ENCODE measurements around the gene GRK5. TPM values are rescaled to one million over a fixed set of nuclear protein-coding genes. Genes with fewer than 3 reads are reported as not detected.

The GRK5 gene
- total and polyA plus RNA-seq, 5 donors = 31.3 to 89.9 (median 57.6) TPM

DNA sequence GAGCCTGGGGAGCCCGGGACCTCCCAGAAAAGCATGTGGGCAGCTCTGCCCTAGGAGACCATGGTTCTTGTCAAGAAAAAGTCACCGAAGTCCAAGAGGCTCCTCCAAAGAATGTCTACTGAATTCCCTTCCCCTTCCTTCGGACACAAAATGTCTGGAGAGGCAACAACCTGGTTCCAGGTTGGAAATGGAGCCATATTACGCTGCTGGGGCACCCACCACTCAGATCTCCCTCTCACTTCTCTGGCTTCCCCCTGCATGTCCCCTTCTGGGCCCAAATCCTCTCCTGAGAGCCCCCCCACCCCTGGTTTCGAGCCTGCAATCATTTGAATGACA lies 282.6 kb downstream of the GRK5 start:
- Histone ChIP-seq H3K4me3 (ENCODE audit: low read length) (no peak overlapping the region), H3K27ac (ENCODE audit: low read length) (no peak overlapping the region), H3K4me1 (ENCODE audit: control insufficient read depth, insufficient read depth, low read length) (peaks cover 3% of the 10 kb centered on the region), H3K9me3 (ENCODE audit: control insufficient read depth, low read length) (no peaks in the 10 kb centered on the region), H3K27me3 (ENCODE audit: control insufficient read depth, insufficient read depth) (no peaks in the 10 kb centered on the region)
- DNase-seq = no peak
- intact Hi-C loops (cut with DNase I) = no loop called here
- WGBS = 60% methylated on average over 5 of the region's 5 CpGs
- no peak for ATAC-seq

DNA sequence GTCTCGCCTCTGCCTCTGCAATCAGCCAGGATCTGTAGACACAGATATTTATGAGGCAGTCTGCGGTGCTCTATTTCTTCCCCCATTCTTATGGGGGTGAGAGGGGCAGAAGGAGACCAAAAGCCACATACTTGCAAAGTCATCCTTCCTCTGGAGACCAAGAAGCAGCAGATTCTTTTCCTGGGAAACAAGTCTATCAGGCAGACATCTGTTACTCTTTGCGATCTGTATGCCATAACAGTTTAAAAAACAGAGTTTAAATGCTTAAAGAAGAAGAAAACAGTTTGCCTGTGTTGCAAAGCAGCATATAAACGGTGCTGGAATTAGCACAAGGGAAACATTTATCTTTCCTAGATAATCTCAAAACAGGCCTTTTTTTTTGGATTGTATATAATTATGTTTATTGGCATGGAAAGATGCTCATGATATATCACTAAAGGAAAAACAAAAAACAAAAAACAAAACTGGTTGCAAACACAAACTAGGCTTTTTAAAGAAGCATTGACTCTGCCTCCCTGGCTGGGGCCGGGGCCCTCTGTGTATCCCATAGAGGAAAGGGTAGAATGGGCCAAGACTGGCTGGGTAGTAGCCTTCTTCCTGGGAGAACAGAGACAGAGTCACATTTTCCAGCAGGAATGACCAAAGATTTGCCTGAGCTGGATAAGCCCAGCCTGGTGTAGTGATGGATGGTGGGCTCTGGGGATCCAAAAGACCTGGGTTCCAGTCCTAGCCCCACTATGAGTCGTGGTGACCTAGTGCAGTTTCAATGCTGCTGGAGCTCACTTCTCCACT lies 284.8 kb downstream of the GRK5 start:
- ATAC-seq (no peak), DNase-seq (no peak)
- Histone ChIP-seq H3K27ac (ENCODE audit: low read length) (no peak overlapping the region), H3K9me3 (ENCODE audit: control insufficient read depth, low read length) (no peaks in the 10 kb centered on the region), H3K4me1 (ENCODE audit: control insufficient read depth, insufficient read depth, low read length) (peaks cover 3% of the 10 kb centered on the region), H3K4me3 (ENCODE audit: low read length) (no peak overlapping the region), H3K27me3 (ENCODE audit: control insufficient read depth, insufficient read depth) (no peaks in the 10 kb centered on the region)
- 76% methylated on average over 6 of the region's 6 CpGs for WGBS
- intact Hi-C loops (cut with DNase I) = no loop called here

DNA sequence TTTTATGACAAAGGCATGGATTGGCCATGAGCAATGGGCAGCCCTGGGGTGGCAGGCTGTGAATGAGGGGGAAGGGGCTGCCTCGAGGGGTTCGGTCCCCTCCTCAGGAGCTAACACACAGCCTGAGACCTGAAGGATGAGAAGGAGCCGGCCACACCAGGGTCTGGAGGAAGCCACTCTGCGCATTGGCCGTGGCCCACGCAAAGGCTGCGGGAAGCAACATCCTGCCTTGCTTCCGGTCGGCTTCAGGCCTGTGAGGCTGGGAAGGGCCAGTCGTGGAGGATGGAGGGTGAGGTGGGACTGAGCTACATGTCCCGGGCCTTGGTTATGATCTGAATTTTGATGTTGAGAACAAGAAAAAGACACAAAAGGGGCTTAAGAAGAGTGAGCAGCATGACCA lies 285.8 kb downstream of the GRK5 start:
- Histone ChIP-seq H3K4me1 (ENCODE audit: control insufficient read depth, insufficient read depth, low read length) (peaks cover 3% of the 10 kb centered on the region), H3K27me3 (ENCODE audit: control insufficient read depth, insufficient read depth) (no peaks in the 10 kb centered on the region), H3K9me3 (ENCODE audit: control insufficient read depth, low read length) (no peaks in the 10 kb centered on the region), H3K27ac (ENCODE audit: low read length) (no peak overlapping the region), H3K4me3 (ENCODE audit: low read length) (no peak overlapping the region)
- ATAC-seq = peak in 1 of 2 donors; percentile 6
- 65% methylated on average over 11 of the region's 11 CpGs for WGBS
- DNase-seq = no peak
- intact Hi-C loops (cut with DNase I) = no loop called here

GRCh38 chr10:119494236-119495020 lies 287.1 kb downstream of the GRK5 start:
- no peak overlapping the region for H3K4me3 ChIP-seq (ENCODE audit: low read length)
- no peak overlapping the region for H3K27ac ChIP-seq (ENCODE audit: low read length)
- H3K4me1 ChIP-seq (ENCODE audit: control insufficient read depth, insufficient read depth, low read length) = peaks cover 3% of the 10 kb centered on the region
- DNase-seq (no peak), ATAC-seq (peak; percentile 22 to 25)
- WGBS = 63% methylated on average over 6 of the region's 6 CpGs
- intact Hi-C loops (cut with DNase I) = no loop called here
- no peaks in the 10 kb centered on the region for H3K27me3 ChIP-seq (ENCODE audit: control insufficient read depth, insufficient read depth)
- no peaks in the 10 kb centered on the region for H3K9me3 ChIP-seq (ENCODE audit: control insufficient read depth, low read length)

GRCh38 chr10:119495021-119495505 lies 287.7 kb downstream of the GRK5 start:
- peak in 1 of 2 donors; percentile 7 for ATAC-seq
- 84% methylated on average over 5 of the region's 5 CpGs for WGBS
- H3K27ac ChIP-seq (ENCODE audit: low read length) = no peak overlapping the region

GRCh38 chr10:119495545-119495944 lies 288.2 kb downstream of the GRK5 start:
- no peaks in the 10 kb centered on the region for H3K27me3 ChIP-seq (ENCODE audit: control insufficient read depth, insufficient read depth)
- no peak overlapping the region for H3K27ac ChIP-seq (ENCODE audit: low read length)
- 95% methylated on average over 3 of the region's 3 CpGs for WGBS
- ATAC-seq (no peak), DNase-seq (no peak)
- no peaks in the 10 kb centered on the region for H3K9me3 ChIP-seq (ENCODE audit: control insufficient read depth, low read length)
- no peak overlapping the region for H3K4me3 ChIP-seq (ENCODE audit: low read length)
- peaks cover 3% of the 10 kb centered on the region for H3K4me1 ChIP-seq (ENCODE audit: control insufficient read depth, insufficient read depth, low read length)
- intact Hi-C loops (cut with DNase I) = no loop called here

More at GRCh38 chr10:119495021-119495505, 287.7 kb downstream of the GRK5 start:
- DNase-seq = no peak
- intact Hi-C loops (cut with DNase I) = no loop called here
- Histone ChIP-seq H3K4me3 (ENCODE audit: low read length) (no peak overlapping the region), H3K9me3 (ENCODE audit: control insufficient read depth, low read length) (no peaks in the 10 kb centered on the region), H3K27me3 (ENCODE audit: control insufficient read depth, insufficient read depth) (no peaks in the 10 kb centered on the region), H3K4me1 (ENCODE audit: control insufficient read depth, insufficient read depth, low read length) (peaks cover 3% of the 10 kb centered on the region)

DNA sequence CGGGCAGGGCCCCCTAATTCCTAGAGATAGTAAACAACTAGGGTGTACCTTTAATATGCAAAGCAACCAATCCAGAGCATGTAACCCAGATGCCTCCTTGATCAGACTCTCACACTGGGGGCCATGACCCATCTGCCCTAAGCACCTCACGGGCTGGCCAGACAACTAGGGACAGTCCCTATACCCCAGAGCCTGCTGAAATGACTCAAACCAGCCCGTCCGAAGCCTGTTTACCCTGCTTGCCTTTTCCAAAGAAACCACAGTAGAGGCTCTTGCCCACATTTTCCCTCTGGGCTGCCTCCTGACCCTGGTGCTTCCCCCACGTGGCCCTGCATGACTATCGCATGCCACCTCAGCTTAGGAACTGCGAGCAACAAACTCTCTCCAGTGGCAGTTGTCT lies 288.9 kb downstream of the GRK5 start:
- 92% methylated on average over 7 of the region's 7 CpGs for WGBS
- H3K27me3 ChIP-seq (ENCODE audit: control insufficient read depth, insufficient read depth) = no peaks in the 10 kb centered on the region
- no peak overlapping the region for H3K27ac ChIP-seq (ENCODE audit: low read length)
- no peak overlapping the region for H3K4me3 ChIP-seq (ENCODE audit: low read length)
- DNase-seq (no peak), ATAC-seq (no peak)
- intact Hi-C loops (cut with DNase I) = no loop called here
- peaks cover 3% of the 10 kb centered on the region for H3K4me1 ChIP-seq (ENCODE audit: control insufficient read depth, insufficient read depth, low read length)
- H3K9me3 ChIP-seq (ENCODE audit: control insufficient read depth, low read length) = no peaks in the 10 kb centered on the region

- Histone ChIP-seq H3K27ac (ENCODE audit: low read length) (no peak overlapping the region), H3K4me1 (ENCODE audit: control insufficient read depth, insufficient read depth, low read length) (peaks cover 3% of the 10 kb centered on the region), H3K9me3 (ENCODE audit: control insufficient read depth, low read length) (no peaks in the 10 kb centered on the region), H3K4me3 (ENCODE audit: low read length) (no peak overlapping the region), H3K27me3 (ENCODE audit: control insufficient read depth, insufficient read depth) (no peaks in the 10 kb centered on the region)
- DNase-seq (no peak), ATAC-seq (no peak)
- 94% methylated on average over 9 of the region's 9 CpGs for WGBS
- intact Hi-C loops (cut with DNase I) = no loop called here
Observed at GRCh38 chr10:119497243-119497642, 289.9 kb downstream of the GRK5 start.

GRCh38 chr10:119498889-119499676 lies 291.7 kb downstream of the GRK5 start:
- intact Hi-C loops (cut with DNase I) = no loop called here
- Histone ChIP-seq H3K4me3 (ENCODE audit: low read length) (no peak overlapping the region), H3K27ac (ENCODE audit: low read length) (no peak overlapping the region), H3K27me3 (ENCODE audit: control insufficient read depth, insufficient read depth) (no peaks in the 10 kb centered on the region), H3K9me3 (ENCODE audit: control insufficient read depth, low read length) (no peaks in the 10 kb centered on the region), H3K4me1 (ENCODE audit: control insufficient read depth, insufficient read depth, low read length) (peaks cover 3% of the 10 kb centered on the region)
- DNase-seq (no peak), ATAC-seq (no peak)
- 87% methylated on average over 11 of the region's 11 CpGs for WGBS

DNA sequence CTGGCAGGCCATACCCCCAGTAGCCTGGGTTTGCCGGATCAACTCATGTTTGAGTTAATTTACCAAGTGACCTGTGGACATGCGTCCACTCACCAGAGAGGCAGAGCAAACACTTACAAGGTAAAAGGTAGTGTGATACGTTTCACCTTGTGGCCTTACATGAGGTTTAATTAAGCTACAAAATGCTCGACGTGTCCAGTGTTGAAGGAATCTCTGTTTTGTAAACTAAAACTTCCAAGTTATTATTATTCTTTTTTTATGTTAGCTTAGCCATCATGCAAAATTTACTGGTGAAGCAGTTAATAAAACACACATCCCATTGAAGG lies 292.3 kb downstream of the GRK5 start:
- WGBS = 90% methylated on average over 5 of the region's 5 CpGs
- Histone ChIP-seq H3K9me3 (ENCODE audit: control insufficient read depth, low read length) (no peaks in the 10 kb centered on the region), H3K4me3 (ENCODE audit: low read length) (no peak overlapping the region), H3K27me3 (ENCODE audit: control insufficient read depth, insufficient read depth) (no peaks in the 10 kb centered on the region), H3K4me1 (ENCODE audit: control insufficient read depth, insufficient read depth, low read length) (peaks cover 3% of the 10 kb centered on the region), H3K27ac (ENCODE audit: low read length) (no peak overlapping the region)
- DNase-seq = no peak
- no peak for ATAC-seq
- intact Hi-C loops (cut with DNase I) = no loop called here
